ENCODE results near the gene CNGB1. TPM values are rescaled to one million over a fixed set of nuclear protein-coding genes. Genes with fewer than 3 reads are reported as not detected.

CNGB1 gene
- total and polyA plus RNA-seq, 2 experiments from 2014 or later: not detected

DNA sequence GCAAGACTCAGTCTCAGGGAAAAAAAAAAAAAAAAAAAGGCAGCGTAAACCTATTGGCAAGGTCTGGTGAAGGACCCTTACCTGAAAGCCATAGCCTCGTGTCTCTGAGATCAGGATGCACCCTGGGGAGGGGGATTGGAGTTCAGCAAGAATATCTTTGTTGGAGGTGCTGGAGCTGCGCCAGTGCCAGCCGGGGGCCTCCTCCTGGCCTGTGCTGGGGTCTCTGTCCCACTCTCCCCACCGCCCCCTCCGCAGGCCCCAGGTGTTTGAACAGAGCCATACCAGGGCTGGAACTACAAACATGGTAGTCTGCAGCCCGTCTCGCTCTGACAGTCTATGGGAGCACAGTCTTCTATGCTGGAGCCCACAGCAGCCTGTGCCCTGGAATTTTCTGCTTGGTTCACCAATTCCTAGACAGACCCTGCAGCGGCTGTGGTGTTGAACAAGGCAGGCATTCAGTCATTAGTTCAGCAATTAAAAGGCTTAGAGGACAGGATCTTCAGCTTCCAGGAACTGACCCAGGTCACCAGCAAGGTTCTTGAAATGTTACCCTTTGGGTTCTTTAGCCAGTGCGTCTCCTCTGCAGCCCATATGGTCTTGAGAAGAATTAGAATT lies 126.4 kb downstream of the CNGB1 start:
- Histone ChIP-seq H3K9me3 (ENCODE audit: low read depth) (no peaks in the 10 kb centered on the region), H3K4me3 (no peak overlapping the region), H3K27ac (no peak overlapping the region), H3K36me3 (no peaks in the 10 kb centered on the region), H3K4me1 (ENCODE audit: low read depth) (peaks cover 3% of the 10 kb centered on the region), H3K27me3 (no peaks in the 10 kb centered on the region)
- no peak for DNase-seq (ENCODE audit: low read depth in 1 of 2, low spot score in 1 of 2)
- TF ChIP-seq, protein P1, sequence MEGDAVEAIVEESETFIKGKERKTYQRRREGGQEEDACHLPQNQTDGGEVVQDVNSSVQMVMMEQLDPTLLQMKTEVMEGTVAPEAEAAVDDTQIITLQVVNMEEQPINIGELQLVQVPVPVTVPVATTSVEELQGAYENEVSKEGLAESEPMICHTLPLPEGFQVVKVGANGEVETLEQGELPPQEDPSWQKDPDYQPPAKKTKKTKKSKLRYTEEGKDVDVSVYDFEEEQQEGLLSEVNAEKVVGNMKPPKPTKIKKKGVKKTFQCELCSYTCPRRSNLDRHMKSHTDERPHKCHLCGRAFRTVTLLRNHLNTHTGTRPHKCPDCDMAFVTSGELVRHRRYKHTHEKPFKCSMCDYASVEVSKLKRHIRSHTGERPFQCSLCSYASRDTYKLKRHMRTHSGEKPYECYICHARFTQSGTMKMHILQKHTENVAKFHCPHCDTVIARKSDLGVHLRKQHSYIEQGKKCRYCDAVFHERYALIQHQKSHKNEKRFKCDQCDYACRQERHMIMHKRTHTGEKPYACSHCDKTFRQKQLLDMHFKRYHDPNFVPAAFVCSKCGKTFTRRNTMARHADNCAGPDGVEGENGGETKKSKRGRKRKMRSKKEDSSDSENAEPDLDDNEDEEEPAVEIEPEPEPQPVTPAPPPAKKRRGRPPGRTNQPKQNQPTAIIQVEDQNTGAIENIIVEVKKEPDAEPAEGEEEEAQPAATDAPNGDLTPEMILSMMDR (IDR thresholded peaks at IDR 0.05; ENCODE audit: low read depth, low read length): no peak

DNA sequence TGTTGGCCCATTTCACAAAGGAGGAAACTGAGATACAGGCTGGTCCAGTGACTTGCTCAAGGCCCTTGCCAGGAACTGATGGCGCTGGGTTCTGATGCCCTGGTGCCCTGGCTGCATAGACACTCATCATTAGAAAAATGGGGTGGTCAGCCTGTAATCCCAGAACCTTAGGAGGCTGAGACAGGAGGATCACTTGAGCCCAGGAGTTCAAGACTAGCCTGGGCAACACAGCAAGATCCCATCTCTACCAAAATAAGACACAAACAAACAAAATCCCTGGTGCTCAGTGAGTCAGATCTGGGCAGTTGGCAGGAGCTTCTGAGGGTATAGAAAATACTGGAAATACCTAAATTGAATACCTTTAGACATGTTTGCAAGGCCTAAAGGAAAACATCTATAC lies 127.5 kb downstream of the CNGB1 start:
- Histone ChIP-seq H3K4me3 (no peak overlapping the region), H3K27me3 (no peaks in the 10 kb centered on the region), H3K9me3 (ENCODE audit: low read depth) (no peaks in the 10 kb centered on the region), H3K27ac (no peak overlapping the region), H3K36me3 (no peaks in the 10 kb centered on the region), H3K4me1 (ENCODE audit: low read depth) (peaks cover 3% of the 10 kb centered on the region)
- TF ChIP-seq, protein P1 (IDR thresholded peaks at IDR 0.05; ENCODE audit: low read depth, low read length): no peak
- no peak for DNase-seq (ENCODE audit: low read depth in 1 of 2, low spot score in 1 of 2)

DNA sequence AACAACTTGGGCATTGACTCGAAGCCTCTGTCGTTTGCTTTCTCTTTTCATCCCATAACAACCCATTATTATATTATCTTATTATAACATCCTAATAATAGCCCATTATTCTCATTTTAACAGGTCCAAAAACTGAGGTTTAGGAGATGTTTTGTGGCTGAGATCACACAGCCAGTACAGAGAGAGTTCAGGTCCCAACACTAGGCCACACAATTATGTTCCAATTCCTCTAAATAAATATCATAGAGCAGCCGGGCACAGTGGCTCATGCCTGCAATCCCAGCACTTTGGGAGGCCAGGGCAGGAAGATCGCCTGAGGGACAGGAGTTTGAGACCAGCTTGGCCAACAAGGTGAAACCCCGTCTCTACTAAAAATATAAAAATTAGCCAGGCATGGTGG lies 128.3 kb downstream of the CNGB1 start:
- Histone ChIP-seq H3K27me3 (no peaks in the 10 kb centered on the region), H3K27ac (no peak overlapping the region)
- no peak for DNase-seq (ENCODE audit: low read depth in 1 of 2, low spot score in 1 of 2)

DNA sequence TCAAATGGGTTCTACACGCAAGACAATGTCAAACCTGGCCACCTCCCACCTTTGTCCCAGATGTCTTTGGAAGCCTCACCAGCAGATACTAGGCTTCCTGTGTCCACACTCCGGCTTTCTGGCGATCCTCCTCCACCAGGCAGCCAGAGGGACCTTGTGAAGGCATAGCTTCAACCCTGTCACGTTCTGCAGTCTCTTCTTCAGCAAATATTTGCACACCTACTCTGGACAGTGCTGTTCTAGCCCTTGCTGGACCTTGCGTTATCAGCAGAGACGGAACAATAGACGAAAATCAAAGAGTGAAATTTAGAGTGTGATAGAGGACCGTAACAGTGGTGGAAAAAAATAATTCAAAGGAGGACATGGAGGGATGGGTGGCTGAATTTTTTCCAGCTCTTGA lies 130.1 kb downstream of the CNGB1 start:
- TF ChIP-seq, protein P1 (IDR thresholded peaks at IDR 0.05; ENCODE audit: low read depth, low read length): no peak
- no peak for DNase-seq (ENCODE audit: low read depth in 1 of 2, low spot score in 1 of 2)
- no peaks in the 10 kb centered on the region for H3K36me3 ChIP-seq
- no peak overlapping the region for H3K27ac ChIP-seq
- H3K4me3 ChIP-seq: no peak overlapping the region
- H3K4me1 ChIP-seq (ENCODE audit: low read depth): peaks cover 3% of the 10 kb centered on the region
- H3K9me3 ChIP-seq (ENCODE audit: low read depth): no peaks in the 10 kb centered on the region
- H3K27me3 ChIP-seq: no peaks in the 10 kb centered on the region

More for the DNA sequence above, 128.3 kb downstream of the CNGB1 start:
- Histone ChIP-seq H3K9me3 (ENCODE audit: low read depth) (no peaks in the 10 kb centered on the region), H3K36me3 (no peaks in the 10 kb centered on the region), H3K4me3 (no peak overlapping the region), H3K4me1 (ENCODE audit: low read depth) (peaks cover 3% of the 10 kb centered on the region)
- TF ChIP-seq, protein P1 (IDR thresholded peaks at IDR 0.05; ENCODE audit: low read depth, low read length): no peak

DNA sequence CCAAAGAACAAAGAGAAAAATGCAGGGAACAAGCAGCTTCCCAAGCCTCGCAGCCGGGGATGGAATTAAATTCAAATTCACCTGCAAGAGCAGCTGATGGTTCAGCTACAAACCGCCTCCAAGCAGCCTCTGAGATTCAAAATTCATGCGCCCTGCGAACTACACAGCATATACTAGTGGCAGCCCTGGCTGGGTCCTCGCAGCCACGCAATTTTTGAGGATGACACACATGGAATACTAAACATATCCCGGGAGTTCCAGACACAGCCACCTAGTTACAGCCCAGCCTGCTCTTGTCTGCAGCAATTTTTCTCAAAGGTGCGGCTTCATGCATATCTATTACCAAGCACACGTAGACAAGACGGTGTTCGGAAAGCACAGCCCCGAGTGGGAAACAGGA lies 132.8 kb downstream of the CNGB1 start:
- H3K27ac ChIP-seq: no peak overlapping the region
- no peaks in the 10 kb centered on the region for H3K4me1 ChIP-seq (ENCODE audit: low read depth)
- no peak for DNase-seq (ENCODE audit: low read depth in 1 of 2, low spot score in 1 of 2)
- TF ChIP-seq, protein P1 (IDR thresholded peaks at IDR 0.05; ENCODE audit: low read depth, low read length): no peak
- no peak overlapping the region for H3K4me3 ChIP-seq
- H3K27me3 ChIP-seq: no peaks in the 10 kb centered on the region
- no peaks in the 10 kb centered on the region for H3K36me3 ChIP-seq
- no peaks in the 10 kb centered on the region for H3K9me3 ChIP-seq (ENCODE audit: low read depth)
